Measurements from ENCODE around the gene PANK1. TPM values are rescaled to one million over a fixed set of nuclear protein-coding genes. Genes with fewer than 3 reads are reported as not detected.
"Not testable (repeated sequence)": the region's sequence is repeated elsewhere in the genome, so short reads cannot be mapped to it uniquely, and the experiment has no call there.

Gene PANK1
- total RNA-seq, 1 experiment from 2014 or later = 24.9 TPM

DNA sequence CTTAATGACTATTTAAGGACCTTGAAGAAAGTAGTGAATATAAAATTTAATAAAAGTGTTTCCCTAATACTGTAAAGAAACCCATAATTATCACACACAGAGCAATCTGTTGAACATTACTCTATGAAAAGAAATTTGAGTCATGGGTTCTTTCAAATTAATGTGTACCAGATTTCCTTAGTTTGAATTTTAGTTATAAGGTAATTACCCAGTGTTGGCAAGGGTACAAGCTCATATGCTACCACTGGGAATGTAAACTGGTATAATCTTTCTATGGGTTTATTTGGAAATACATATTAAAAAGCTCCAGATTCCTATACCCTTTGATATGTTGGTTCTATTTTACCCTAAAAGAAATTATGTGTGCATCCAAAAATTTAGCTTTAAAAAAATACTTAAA, 22.9 kb downstream of the PANK1 start (continued):
- TF ChIP-seq, protein P1, sequence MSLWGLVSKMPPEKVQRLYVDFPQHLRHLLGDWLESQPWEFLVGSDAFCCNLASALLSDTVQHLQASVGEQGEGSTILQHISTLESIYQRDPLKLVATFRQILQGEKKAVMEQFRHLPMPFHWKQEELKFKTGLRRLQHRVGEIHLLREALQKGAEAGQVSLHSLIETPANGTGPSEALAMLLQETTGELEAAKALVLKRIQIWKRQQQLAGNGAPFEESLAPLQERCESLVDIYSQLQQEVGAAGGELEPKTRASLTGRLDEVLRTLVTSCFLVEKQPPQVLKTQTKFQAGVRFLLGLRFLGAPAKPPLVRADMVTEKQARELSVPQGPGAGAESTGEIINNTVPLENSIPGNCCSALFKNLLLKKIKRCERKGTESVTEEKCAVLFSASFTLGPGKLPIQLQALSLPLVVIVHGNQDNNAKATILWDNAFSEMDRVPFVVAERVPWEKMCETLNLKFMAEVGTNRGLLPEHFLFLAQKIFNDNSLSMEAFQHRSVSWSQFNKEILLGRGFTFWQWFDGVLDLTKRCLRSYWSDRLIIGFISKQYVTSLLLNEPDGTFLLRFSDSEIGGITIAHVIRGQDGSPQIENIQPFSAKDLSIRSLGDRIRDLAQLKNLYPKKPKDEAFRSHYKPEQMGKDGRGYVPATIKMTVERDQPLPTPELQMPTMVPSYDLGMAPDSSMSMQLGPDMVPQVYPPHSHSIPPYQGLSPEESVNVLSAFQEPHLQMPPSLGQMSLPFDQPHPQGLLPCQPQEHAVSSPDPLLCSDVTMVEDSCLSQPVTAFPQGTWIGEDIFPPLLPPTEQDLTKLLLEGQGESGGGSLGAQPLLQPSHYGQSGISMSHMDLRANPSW (CRISPR knock-in tag; conservative IDR thresholded peaks at IDR 0.05; ENCODE audit: low read depth) = no peak
- no peak for TF ChIP-seq ZNF121 (CRISPR knock-in tag; IDR thresholded peaks at IDR 0.05)
- TF ChIP-seq, protein P2, sequence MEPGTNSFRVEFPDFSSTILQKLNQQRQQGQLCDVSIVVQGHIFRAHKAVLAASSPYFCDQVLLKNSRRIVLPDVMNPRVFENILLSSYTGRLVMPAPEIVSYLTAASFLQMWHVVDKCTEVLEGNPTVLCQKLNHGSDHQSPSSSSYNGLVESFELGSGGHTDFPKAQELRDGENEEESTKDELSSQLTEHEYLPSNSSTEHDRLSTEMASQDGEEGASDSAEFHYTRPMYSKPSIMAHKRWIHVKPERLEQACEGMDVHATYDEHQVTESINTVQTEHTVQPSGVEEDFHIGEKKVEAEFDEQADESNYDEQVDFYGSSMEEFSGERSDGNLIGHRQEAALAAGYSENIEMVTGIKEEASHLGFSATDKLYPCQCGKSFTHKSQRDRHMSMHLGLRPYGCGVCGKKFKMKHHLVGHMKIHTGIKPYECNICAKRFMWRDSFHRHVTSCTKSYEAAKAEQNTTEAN (CRISPR knock-in tag; IDR thresholded peaks at IDR 0.05) = no peak
- TF ChIP-seq HMGA2 (CRISPR knock-in tag; IDR thresholded peaks at IDR 0.05) = no peak
- TF ChIP-seq, protein P3, sequence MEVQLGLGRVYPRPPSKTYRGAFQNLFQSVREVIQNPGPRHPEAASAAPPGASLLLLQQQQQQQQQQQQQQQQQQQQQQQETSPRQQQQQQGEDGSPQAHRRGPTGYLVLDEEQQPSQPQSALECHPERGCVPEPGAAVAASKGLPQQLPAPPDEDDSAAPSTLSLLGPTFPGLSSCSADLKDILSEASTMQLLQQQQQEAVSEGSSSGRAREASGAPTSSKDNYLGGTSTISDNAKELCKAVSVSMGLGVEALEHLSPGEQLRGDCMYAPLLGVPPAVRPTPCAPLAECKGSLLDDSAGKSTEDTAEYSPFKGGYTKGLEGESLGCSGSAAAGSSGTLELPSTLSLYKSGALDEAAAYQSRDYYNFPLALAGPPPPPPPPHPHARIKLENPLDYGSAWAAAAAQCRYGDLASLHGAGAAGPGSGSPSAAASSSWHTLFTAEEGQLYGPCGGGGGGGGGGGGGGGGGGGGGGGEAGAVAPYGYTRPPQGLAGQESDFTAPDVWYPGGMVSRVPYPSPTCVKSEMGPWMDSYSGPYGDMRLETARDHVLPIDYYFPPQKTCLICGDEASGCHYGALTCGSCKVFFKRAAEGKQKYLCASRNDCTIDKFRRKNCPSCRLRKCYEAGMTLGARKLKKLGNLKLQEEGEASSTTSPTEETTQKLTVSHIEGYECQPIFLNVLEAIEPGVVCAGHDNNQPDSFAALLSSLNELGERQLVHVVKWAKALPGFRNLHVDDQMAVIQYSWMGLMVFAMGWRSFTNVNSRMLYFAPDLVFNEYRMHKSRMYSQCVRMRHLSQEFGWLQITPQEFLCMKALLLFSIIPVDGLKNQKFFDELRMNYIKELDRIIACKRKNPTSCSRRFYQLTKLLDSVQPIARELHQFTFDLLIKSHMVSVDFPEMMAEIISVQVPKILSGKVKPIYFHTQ (CRISPR knock-in tag; IDR thresholded peaks at IDR 0.05) = no peak
- no peak for TF ChIP-seq FOXJ3 (CRISPR knock-in tag; IDR thresholded peaks at IDR 0.05; ENCODE audit: borderline replicate concordance)
- TF ChIP-seq PRRX2 (CRISPR knock-in tag; IDR thresholded peaks at IDR 0.05) = no peak

DNA sequence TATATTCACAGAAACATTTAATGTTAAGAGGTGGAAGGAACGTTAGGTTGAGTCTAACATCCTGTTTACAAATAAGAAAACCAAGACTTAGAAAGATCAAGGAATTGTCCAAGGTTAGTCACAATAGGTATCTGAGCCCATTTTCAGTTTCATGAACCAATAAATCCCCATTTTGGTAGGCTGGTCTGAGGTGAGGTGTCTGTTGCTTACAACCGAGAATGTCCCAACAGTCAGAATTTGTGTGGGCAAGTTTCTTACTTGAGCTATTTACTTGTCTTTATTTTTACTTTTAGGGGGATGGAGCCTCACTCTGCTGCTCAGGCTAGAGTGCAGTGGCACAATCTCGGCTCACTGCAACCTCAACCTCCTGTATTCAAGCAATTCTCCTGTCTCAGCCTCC, 23.6 kb downstream of the PANK1 start:
- Mint-ChIP-seq H3K36me3 (peaks cover 58% of the 10 kb centered on the region), H3K4me3 (no peak overlapping the region), H3K9me3 (peaks cover 52% of the 10 kb centered on the region), H3K27me3 (ENCODE audit: low read depth) (peaks cover 6% of the 10 kb centered on the region; the same call in 1 of the 2 replicates), H3K4me1 (peaks cover 26% of the 10 kb centered on the region), H3K27ac (no peak overlapping the region)
- DNase-seq (ENCODE audit: low spot score) (no peak), ATAC-seq (no peak)
- no peak for TF ChIP-seq PRRX2 (CRISPR knock-in tag; IDR thresholded peaks at IDR 0.05)
- TF ChIP-seq RORB (CRISPR knock-in tag; IDR thresholded peaks at IDR 0.05) = no peak
- TF ChIP-seq, protein P4, sequence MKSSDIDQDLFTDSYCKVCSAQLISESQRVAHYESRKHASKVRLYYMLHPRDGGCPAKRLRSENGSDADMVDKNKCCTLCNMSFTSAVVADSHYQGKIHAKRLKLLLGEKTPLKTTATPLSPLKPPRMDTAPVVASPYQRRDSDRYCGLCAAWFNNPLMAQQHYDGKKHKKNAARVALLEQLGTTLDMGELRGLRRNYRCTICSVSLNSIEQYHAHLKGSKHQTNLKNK (CRISPR knock-in tag; IDR thresholded peaks at IDR 0.05) = no peak
- no peak for TF ChIP-seq ZNF121 (CRISPR knock-in tag; IDR thresholded peaks at IDR 0.05)
- no peak for TF ChIP-seq FOXJ3 (CRISPR knock-in tag; IDR thresholded peaks at IDR 0.05; ENCODE audit: borderline replicate concordance)
- TF ChIP-seq ZNF317 (CRISPR knock-in tag; IDR thresholded peaks at IDR 0.05; ENCODE audit: borderline replicate concordance, low read depth) = no peak
- TF ChIP-seq HMGA2 (CRISPR knock-in tag; IDR thresholded peaks at IDR 0.05) = no peak
- ChIA-PET CTCF (no interaction called here), POLR2A (no interaction called here)

DNA sequence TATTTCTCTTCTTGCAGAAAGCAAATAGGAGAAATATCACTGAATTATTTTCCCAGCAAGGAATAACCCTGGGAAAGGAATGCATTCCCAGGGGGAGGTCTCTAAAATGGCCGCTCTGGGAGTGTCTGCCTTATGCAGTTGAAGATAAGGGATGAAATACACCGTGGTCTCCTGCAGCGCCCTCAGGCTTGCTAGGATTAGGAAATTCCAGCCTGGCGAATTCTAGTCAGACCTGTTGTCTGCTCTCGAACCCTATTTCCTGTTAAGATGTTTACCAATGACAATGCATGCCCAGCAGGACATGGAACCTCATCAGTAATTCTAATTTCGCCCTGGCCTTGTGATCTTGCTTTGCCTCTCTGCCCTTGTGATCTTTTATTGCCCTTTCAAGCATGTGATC, 24.7 kb downstream of the PANK1 start:
- Mint-ChIP-seq H3K4me1 (peaks cover 17% of the 10 kb centered on the region), H3K36me3 (peaks cover 58% of the 10 kb centered on the region), H3K9me3 (peaks cover 52% of the 10 kb centered on the region), H3K27ac (0 out of 2 replicates have a peak overlapping the region, but pooled peaks have one; percentile 54)
- POLR2A ChIA-PET; H3K27me3 Mint-ChIP-seq (ENCODE audit: low read depth); ATAC-seq; H3K4me3 Mint-ChIP-seq; CTCF ChIA-PET: not testable (repeated sequence)
- TF ChIP-seq, protein P5, sequence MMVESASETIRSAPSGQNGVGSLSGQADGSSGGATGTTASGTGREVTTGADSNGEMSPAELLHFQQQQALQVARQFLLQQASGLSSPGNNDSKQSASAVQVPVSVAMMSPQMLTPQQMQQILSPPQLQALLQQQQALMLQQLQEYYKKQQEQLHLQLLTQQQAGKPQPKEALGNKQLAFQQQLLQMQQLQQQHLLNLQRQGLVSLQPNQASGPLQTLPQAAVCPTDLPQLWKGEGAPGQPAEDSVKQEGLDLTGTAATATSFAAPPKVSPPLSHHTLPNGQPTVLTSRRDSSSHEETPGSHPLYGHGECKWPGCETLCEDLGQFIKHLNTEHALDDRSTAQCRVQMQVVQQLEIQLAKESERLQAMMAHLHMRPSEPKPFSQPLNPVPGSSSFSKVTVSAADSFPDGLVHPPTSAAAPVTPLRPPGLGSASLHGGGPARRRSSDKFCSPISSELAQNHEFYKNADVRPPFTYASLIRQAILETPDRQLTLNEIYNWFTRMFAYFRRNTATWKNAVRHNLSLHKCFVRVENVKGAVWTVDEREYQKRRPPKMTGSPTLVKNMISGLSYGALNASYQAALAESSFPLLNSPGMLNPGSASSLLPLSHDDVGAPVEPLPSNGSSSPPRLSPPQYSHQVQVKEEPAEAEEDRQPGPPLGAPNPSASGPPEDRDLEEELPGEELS (CRISPR knock-in tag; IDR thresholded peaks at IDR 0.05) = peak; percentile 67; the same call in 1 of the 2 replicates
- peak; percentile 37; the same call in 1 of the 2 replicates for TF ChIP-seq FOXK1 (CRISPR knock-in tag; IDR thresholded peaks at IDR 0.05)
- peak; percentile 36 for DNase-seq (ENCODE audit: low spot score)
